Activated naive CD4-positive, alpha-beta T cell treated with anti-CD3 and anti-CD28 coated beads, Interleukin-2, amount 50 U/mL, for 24 hours (primary cell): ENCODE results near the gene PDE2A.
A peak's percentile ranks its signal among the peaks of the same experiment; 100 is the strongest.

ENCODE experiments used
- H3K27ac Mint-ChIP-seq: one replicate; pipeline ENCODE4 v1.8.0; 2021; ENCODE audit warnings: mild to moderate bottlenecking, mixed read lengths
- H3K27me3 Mint-ChIP-seq: one replicate; pipeline ENCODE4 v1.8.0; 2021; ENCODE audit warnings: mixed read lengths
- H3K36me3 Mint-ChIP-seq: one replicate; pipeline ENCODE4 v1.8.0; 2021; ENCODE audit warnings: mixed read lengths
- H3K4me1 Mint-ChIP-seq: one replicate; pipeline ENCODE4 v1.8.0; 2021; ENCODE audit warnings: mixed read lengths
- H3K4me3 Mint-ChIP-seq: one replicate; pipeline ENCODE4 v1.8.0; 2021; ENCODE audit warnings: mild to moderate bottlenecking, mixed read lengths
- H3K9me3 Mint-ChIP-seq: one replicate; pipeline ENCODE4 v1.8.0; 2021; ENCODE audit warnings: mixed read lengths

Gene PDE2A

DNA sequence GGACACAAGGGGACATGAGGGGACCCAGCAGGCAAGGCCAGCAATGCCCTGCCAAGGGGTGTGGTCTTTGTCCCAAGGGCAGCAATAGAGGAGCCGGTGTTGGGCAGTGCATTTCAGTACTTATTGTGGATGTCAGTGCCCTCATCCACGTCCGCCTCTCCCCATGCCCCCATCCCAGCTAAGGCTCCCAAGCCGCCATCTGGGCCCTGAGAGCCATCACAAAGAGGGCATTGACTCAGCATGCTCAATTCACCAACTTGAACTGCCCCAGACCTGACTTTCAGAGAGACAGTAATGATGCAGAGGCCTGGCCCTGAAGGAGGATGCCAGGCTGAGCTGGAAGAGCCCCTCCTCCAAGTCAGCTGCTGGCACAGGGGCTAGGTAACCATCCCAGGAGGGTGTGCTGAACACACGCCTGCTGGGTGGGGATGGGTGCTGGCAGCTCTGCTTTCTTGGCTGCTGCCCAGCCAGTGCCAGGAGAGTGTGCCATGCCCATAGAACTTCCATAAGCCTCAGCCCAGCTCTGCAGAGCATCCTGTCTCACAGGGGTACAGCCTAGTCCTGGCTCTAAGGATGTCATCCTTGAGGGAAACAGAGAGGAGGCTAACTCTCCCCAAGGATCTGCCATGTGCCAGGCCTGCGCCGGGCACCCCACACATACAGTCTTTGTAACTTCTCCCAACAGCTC is 46.5 kb downstream of the PDE2A start:
- Mint-ChIP-seq H3K27ac (no peak overlapping the region), H3K4me1 (no peaks in the 10 kb centered on the region)

DNA sequence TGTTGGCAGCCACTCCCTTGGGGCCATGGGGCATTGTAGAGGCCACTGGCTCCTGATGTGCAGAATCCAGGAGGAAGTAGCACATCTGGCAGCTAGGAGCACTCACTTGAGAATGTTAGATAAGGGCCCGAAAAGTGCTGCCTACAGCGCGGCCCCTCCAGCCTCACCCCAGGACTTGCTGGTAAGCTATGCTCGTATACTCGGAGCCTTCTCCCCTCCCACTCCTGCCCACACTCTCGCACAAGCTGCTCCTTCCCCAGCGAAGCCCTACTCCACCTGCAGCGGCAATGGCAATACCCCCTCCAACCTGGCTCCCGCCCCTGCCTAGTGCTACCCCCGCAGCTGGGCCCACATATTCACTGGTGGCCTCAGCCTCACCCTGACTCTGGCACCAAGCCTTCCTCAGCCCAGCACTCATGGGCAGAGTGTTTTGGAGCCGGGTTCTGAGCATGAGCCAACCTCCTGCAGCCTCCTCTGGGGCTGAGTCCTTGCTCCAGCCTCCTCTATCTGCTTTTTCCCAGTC is 47.7 kb downstream of the PDE2A start:
- H3K27ac Mint-ChIP-seq: no peak overlapping the region
- H3K4me3 Mint-ChIP-seq: no peak overlapping the region
- no peaks in the 10 kb centered on the region for H3K27me3 Mint-ChIP-seq
- no peaks in the 10 kb centered on the region for H3K36me3 Mint-ChIP-seq
- H3K9me3 Mint-ChIP-seq: no peaks in the 10 kb centered on the region
- H3K4me1 Mint-ChIP-seq: peaks cover 5% of the 10 kb centered on the region

More for the DNA sequence above, 46.5 kb downstream of the PDE2A start:
- no peaks in the 10 kb centered on the region for H3K27me3 Mint-ChIP-seq
- H3K36me3 Mint-ChIP-seq: no peaks in the 10 kb centered on the region
- no peaks in the 10 kb centered on the region for H3K9me3 Mint-ChIP-seq
- H3K4me3 Mint-ChIP-seq: no peak overlapping the region

GRCh38 chr11:72625691-72626413 is 48.4 kb downstream of the PDE2A start:
- Mint-ChIP-seq H3K9me3 (no peaks in the 10 kb centered on the region), H3K36me3 (no peaks in the 10 kb centered on the region), H3K4me3 (no peak overlapping the region), H3K27me3 (no peaks in the 10 kb centered on the region), H3K27ac (no peak overlapping the region), H3K4me1 (peaks cover 11% of the 10 kb centered on the region)

DNA sequence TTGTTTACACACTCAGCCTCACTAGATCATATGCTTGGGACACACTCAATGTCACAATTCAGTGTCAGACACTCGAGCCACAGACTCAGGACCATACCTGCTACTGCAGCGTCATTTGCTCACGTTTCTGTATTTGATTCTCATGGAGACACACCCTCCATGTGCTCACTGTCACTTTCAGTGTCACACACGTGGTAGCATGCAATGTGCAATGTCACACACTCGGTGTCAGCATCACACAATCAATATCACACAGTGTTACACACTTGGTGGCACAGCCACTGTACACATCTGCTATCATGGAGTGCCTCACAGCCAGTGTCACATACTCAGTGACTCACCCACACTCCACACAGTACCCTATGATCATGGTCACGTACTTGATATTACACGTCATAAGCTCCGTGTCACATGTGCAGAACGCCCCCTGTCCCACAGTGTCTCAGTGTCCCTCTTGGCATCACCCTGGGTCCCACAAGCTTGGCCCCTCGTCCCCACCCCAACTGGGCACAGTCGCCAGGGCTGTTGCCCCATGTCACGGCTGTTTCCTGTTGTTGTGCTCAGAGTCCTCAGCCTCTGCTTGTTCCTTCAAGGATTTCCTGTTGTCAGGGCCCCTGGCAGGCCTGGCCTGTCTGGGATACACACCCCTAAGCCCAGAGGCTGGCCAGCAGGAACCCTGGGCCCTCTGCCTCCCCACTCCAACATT is 49.6 kb downstream of the PDE2A start:
- Mint-ChIP-seq H3K27me3 (no peaks in the 10 kb centered on the region), H3K27ac (no peak overlapping the region), H3K36me3 (no peaks in the 10 kb centered on the region), H3K4me3 (no peak overlapping the region), H3K9me3 (no peaks in the 10 kb centered on the region), H3K4me1 (peaks cover 16% of the 10 kb centered on the region)

- Mint-ChIP-seq H3K9me3 (no peaks in the 10 kb centered on the region), H3K36me3 (no peaks in the 10 kb centered on the region), H3K27ac (no peak overlapping the region), H3K4me3 (no peak overlapping the region), H3K27me3 (no peaks in the 10 kb centered on the region), H3K4me1 (peaks cover 16% of the 10 kb centered on the region)
Observed at GRCh38 chr11:72623052-72623451, 51.2 kb downstream of the PDE2A start.

DNA sequence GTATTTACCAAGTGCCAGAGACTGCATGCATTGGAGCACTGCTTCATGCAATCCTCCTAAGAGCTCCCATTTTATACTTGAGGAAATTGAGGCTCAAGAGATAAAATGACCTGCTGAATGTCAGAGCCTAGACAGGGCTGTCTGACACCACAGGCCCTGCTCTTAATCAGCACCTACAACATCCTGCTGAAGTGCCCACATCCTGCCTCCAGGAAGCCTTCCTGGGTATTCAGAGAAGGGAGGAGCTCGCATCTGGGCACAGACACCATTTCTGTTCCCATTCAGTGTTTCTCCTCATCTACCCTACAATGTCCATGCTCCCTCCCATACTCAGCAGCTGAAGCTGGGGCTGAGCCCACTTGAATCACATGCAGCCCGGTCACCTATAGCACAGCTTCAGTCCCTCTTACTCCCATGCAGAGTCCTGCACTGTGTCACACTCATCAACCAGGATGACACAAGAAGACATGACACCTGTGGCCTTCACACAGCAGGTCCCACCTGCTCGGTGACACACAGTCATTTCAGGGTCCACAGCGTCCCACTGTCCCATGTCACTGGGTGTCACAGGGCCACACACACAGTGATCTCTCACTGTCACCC is 53.1 kb downstream of the PDE2A start:
- Mint-ChIP-seq H3K4me3 (no peak overlapping the region), H3K36me3 (no peaks in the 10 kb centered on the region), H3K27me3 (no peaks in the 10 kb centered on the region), H3K9me3 (no peaks in the 10 kb centered on the region), H3K4me1 (peaks cover 16% of the 10 kb centered on the region), H3K27ac (no peak overlapping the region)

DNA sequence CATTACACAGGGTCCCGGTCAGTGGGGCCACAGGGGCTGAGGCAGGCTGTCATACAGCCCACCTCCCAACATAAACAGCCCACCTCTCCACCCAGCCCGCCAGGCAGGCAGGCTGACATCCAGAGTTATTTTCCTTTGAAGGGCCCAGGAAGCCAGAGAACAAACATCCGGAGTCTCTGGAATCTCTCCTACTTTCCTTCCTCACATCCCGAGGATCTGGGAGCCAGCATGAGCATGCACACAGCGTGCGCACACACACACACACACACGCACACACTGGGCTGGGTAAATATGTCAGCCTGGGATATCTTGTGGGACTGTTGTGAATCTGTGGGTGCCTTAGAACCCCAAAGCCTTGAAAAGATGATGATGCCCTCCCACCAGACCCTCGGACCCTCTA is 55.4 kb downstream of the PDE2A start:
- Mint-ChIP-seq H3K27me3 (peaks cover 5% of the 10 kb centered on the region), H3K4me3 (no peak overlapping the region), H3K4me1 (peaks cover 16% of the 10 kb centered on the region), H3K9me3 (no peaks in the 10 kb centered on the region), H3K36me3 (no peaks in the 10 kb centered on the region), H3K27ac (no peak overlapping the region)

- Mint-ChIP-seq H3K4me3 (no peak overlapping the region), H3K36me3 (no peaks in the 10 kb centered on the region), H3K4me1 (peaks cover 22% of the 10 kb centered on the region), H3K27me3 (peaks cover 11% of the 10 kb centered on the region), H3K9me3 (no peaks in the 10 kb centered on the region), H3K27ac (no peak overlapping the region)
Observed at GRCh38 chr11:72617080-72617762, 57.0 kb downstream of the PDE2A start.

DNA sequence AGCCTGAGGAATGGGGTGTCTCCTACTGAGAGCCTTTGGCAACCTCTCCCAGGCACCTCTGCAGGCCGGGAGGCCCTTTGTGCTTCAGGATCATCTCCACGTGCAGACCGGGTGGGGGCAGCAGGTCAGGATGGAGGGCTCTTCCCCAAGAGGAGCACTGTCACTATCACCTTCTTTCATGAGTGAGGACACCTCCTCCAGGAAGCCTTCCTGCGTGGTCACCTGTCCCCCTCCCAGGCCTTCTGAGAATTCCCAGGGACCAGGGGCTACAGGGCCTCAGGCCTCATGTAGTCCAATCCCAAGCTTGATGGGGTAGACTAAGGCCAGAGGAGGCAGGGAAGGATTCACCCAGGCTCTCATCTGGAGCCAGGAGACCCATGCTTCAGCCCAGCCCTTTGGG is 57.6 kb downstream of the PDE2A start:
- Mint-ChIP-seq H3K27me3 (peaks cover 11% of the 10 kb centered on the region), H3K36me3 (no peaks in the 10 kb centered on the region), H3K4me3 (no peak overlapping the region), H3K9me3 (no peaks in the 10 kb centered on the region), H3K4me1 (peaks cover 19% of the 10 kb centered on the region), H3K27ac (no peak overlapping the region)

GRCh38 chr11:72615329-72615728 is 58.9 kb downstream of the PDE2A start:
- Mint-ChIP-seq H3K27ac (no peak overlapping the region), H3K4me3 (no peak overlapping the region)

DNA sequence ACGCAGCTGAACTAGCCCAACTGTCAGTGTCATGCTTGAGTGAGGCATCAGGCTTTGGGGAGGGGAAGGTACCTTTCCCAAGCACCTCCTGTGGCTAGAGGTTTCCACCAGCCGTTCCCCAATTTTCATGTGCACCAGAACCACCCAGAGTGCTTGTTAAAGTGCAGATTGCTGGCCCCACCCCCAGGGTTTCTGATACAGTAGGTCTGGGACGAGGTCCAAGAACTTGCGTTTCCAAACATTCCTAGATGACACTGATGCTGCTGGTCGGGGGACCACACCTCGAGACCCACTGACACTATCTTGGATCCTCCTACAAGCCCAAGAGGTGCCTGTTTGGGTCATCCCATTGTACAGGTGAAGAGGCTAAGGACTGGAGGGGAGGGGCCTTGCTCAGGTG is 59.8 kb downstream of the PDE2A start:
- H3K9me3 Mint-ChIP-seq: no peaks in the 10 kb centered on the region
- H3K36me3 Mint-ChIP-seq: no peaks in the 10 kb centered on the region
- H3K4me1 Mint-ChIP-seq: peaks cover 6% of the 10 kb centered on the region
- H3K27me3 Mint-ChIP-seq: peaks cover 15% of the 10 kb centered on the region
- H3K27ac Mint-ChIP-seq: no peak overlapping the region
- no peak overlapping the region for H3K4me3 Mint-ChIP-seq

More at GRCh38 chr11:72615329-72615728, 58.9 kb downstream of the PDE2A start:
- Mint-ChIP-seq H3K36me3 (no peaks in the 10 kb centered on the region), H3K4me1 (peaks cover 6% of the 10 kb centered on the region), H3K27me3 (peaks cover 14% of the 10 kb centered on the region), H3K9me3 (no peaks in the 10 kb centered on the region)

DNA sequence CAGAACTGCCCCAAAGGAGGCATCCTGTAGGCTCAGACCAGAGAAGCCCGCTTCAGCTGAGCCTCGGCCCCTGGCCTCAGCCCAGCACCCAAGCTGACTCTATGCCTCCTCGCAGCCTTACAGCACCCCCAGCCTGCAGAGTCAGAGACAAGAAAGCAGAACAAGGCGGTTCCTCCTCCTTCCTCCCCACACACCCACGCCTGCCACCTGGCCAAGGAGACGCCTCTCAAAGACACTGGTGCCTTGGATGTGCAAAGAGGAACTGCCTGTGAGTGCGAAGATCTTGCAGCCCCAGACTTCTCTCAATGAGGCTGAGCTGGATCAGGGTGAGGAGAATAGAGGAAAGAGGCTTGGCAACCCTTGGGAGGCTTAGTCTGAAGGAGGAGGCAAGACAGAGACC is 60.2 kb downstream of the PDE2A start:
- Mint-ChIP-seq H3K36me3 (no peaks in the 10 kb centered on the region), H3K27me3 (peaks cover 15% of the 10 kb centered on the region), H3K27ac (no peak overlapping the region)

DNA sequence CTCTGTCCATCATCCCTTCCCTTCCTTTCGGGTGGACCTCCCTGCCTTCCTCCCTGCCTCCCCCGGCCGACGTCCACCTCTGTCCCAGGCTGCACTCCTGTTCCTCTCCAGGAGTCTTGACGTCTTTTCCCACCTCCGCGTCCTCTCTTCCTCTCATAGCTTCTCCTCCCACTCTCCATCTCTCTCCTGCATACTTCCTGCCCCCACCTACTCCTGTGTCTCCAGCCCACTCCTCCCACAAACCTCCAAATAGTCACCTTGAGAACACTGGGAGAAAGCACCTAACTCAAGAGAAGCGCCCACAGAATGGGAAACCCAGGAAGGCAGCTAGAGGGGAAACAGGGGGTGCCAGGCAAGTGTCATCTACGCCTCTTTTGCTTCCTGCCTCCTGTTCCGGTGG is 60.8 kb downstream of the PDE2A start:
- Mint-ChIP-seq H3K36me3 (no peaks in the 10 kb centered on the region), H3K27me3 (peaks cover 15% of the 10 kb centered on the region), H3K4me1 (peaks cover 6% of the 10 kb centered on the region), H3K4me3 (no peak overlapping the region), H3K9me3 (no peaks in the 10 kb centered on the region), H3K27ac (peak overlapping the region; percentile 24)

More for the DNA sequence above, 60.2 kb downstream of the PDE2A start:
- H3K9me3 Mint-ChIP-seq: no peaks in the 10 kb centered on the region
- no peak overlapping the region for H3K4me3 Mint-ChIP-seq
- H3K4me1 Mint-ChIP-seq: peaks cover 6% of the 10 kb centered on the region

DNA sequence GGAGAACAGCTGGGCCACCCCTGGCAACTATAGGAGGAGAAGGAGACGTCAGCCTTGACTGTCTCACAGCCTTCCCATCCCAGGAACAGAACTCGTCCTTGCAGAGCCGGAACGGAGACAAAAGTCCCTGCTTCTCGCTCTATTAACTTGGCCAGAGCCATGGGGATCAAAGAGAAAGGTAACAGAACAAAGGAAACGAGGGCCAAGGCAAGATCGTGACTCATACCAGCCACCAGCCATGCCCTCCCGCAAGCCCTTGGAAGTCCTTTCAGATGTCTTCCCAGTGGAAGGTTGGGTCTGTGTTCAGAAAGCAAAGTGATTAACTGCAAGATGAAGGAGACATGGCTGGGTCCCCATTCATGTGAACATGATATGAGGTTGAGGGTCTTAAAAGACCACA is 64.7 kb downstream of the PDE2A start:
- peaks cover 6% of the 10 kb centered on the region for H3K4me1 Mint-ChIP-seq
- H3K36me3 Mint-ChIP-seq: no peaks in the 10 kb centered on the region
- no peak overlapping the region for H3K27ac Mint-ChIP-seq
- peaks cover 16% of the 10 kb centered on the region for H3K27me3 Mint-ChIP-seq
- no peak overlapping the region for H3K4me3 Mint-ChIP-seq
- H3K9me3 Mint-ChIP-seq: no peaks in the 10 kb centered on the region

DNA sequence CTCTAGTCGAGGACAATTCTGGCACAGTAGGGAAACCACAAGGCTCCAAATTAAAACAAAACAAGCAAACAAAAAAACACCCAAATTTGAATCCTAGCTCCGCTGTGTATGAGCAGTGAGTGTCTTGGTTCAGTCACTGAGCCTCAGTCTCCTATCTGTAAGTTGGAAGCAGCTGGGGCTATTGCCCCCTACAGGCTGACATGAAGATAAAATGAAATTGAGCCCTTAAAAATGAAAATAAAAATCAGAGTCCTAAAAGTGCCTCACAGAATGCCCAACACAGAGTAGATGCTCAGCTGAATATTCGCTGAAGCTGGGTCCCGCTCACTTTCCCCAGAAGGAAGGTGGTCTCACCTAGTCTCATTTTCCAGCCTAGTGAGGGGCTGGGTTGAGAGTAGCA is 65.2 kb downstream of the PDE2A start:
- Mint-ChIP-seq H3K4me1 (peaks cover 6% of the 10 kb centered on the region), H3K27me3 (peaks cover 14% of the 10 kb centered on the region), H3K4me3 (no peak overlapping the region), H3K27ac (no peak overlapping the region), H3K9me3 (no peaks in the 10 kb centered on the region), H3K36me3 (no peaks in the 10 kb centered on the region)
